Bone marrow (tissue), 2 donors: ENCODE measurements around the gene NDUFA13.

Source experiments
- DNase-seq, 2 donors: peaks; one replicate each; lab custom pipeline; 2025; lab: John Stamatoyannopoulos, UW

The NDUFA13 gene

GRCh38 chr19:19547674-19548336 lies 31.8 kb downstream of the NDUFA13 start:
- DNase-seq, result no peak

DNA sequence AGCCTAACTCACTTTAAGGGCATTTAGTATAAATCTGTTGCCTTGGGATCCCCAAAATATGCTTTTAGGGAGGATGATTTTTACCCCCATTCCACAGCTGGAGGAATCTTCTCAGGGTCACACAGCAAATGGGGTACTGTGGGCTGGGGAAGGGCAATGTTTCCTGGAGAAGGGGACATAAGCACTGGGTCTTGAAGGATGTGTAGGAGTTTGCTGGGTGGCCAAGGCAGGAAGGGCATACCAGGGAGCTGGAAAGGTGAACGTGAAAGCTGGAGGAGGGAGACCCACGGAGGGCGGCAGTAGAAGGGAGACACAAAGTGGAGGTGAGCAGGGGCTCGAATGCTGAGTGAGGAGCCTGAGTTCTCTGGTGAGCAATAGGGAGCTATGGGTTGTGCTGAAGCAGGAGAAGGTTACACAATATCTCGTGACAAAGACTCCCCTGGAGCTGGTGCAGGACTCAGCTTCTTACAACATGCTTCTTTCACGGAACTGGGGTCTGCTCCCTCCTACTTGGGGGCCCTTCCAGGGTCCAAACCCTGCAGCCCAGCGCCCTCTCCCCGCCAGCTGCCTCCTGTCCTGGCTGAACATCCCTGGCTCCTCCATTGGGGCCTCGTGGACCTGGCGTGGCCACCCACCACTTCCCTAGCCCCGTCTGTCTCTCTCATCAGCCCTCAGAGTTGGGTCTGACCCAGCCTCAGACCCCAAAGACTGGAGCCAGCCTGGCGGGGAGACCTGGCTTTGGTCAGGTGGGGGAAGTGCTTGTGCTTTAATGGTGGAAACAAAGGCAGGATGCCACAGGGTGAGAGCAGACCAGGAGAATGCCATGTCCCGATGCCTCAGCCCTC lies 33.1 kb downstream of the NDUFA13 start:
- DNase-seq, result no peak

- no peak for DNase-seq
Measured at GRCh38 chr19:19549804-19550464, 33.9 kb downstream of the NDUFA13 start.

DNA sequence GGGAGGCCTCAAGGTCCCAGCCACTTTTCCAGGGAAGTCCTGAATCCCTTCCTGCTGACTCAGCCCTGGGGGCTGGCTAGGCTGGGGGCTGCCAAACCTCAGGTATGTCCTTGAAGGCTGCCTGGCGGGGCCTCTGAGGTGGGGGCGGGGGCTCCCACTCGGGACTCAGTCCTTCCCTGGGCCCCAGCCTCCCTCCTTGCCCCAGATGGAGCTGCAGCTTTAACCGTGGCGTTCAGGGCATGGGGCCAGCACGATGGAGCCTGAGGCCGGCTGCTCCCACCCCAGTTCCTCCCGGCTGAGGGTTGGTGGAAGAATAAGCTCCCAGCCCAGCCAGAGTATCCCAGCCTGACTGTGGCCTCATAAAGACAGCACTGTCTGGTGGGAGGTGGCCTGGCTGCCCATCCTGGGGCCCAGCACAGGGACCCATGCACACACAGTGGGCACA lies 34.5 kb downstream of the NDUFA13 start:
- DNase-seq, result no peak

DNA sequence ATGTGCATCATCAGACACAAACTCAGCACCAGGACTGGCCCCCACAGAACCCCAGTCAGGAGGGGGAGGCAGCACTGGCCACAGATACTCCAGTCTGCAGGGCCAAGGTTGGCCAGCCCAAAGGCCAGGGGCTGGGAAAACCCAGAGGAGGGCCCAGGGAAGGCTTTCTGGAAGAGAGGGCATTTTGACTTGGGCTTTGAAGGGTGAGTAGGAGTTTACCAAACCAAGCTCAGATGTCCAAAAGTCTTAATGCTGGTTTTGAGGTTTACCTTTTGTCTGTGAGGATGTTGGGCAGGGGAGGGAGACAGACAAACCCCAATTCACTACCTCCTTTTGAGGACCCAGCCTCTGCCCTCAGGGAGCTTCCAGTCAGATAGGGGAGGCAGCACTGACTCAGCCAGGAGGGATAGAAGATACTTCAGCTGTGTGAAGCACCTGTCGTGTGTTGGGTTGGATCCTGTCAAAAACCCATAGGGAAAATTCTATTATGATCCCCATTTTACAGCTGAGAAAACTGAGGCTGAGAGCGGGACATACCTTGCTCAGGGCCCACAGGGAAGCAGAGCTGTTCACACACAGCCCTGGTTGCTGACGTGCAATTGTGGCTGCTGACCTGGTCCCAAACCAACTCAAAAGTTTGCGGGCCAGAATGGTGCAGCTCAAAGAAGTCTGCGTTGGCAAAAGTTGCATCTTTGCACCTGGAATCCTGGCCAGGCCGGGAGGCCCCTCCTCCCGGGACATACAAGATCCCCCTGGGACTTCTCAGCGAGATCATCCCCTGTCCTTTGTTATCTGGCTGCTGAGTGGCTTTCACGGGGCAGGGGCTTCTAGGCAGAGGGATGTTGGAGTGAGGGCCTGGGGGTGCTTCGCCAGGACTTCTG lies 35.2 kb downstream of the NDUFA13 start:
- no peak for DNase-seq

- DNase-seq, result no peak
Measured at GRCh38 chr19:19551853-19552192, 35.8 kb downstream of the NDUFA13 start.

GRCh38 chr19:19552798-19553197 lies 36.8 kb downstream of the NDUFA13 start:
- no peak for DNase-seq

GRCh38 chr19:19553670-19554069 lies 37.6 kb downstream of the NDUFA13 start:
- DNase-seq, result no peak

GRCh38 chr19:19554074-19555023 lies 38.3 kb downstream of the NDUFA13 start:
- peak in 1 of 2 donors; percentile 14 for DNase-seq

GRCh38 chr19:19558055-19558454 lies 42.0 kb downstream of the NDUFA13 start:
- no peak for DNase-seq

DNA sequence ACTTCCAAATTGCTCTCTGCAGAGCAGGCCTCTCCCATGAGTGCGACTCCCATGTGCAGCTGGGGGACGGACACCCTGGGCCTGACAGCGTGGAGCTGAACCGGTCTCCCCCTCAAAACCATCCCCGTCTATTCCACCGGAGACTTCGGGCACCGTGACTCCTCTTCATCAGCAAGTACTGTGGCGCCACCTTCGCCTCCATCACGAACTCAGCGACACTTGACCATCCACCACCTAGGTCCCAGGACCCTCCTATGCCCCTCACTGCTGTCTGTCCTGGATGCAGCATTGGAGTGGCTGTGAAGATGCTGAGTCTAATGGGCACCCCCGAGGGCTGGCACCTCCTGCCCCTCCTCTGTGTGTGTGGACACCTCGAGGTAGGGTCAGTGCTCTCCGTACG lies 42.6 kb downstream of the NDUFA13 start:
- DNase-seq, result no peak

DNA sequence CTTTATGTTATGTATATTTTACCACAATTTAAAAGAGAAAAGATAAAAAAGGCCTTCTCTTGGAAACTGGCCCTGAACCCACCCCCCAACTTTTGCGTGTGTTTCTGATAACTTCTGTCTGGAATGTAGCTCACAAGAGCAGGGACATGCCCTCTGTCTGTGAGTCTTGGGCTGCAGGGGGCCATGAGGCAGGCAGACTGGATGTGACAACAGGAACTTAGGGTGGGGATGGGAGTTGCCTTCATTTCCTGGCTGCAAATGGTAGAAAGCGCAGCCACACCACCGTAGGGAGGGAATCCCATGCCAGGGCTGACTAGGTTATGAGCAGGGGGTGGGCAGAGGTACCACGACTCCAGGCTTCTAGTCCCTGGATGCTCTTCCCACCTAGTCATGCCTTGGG lies 43.9 kb downstream of the NDUFA13 start:
- no peak for DNase-seq

- DNase-seq, result no peak
Measured at GRCh38 chr19:19561946-19562664, 46.1 kb downstream of the NDUFA13 start.

- DNase-seq, result no peak
Measured at GRCh38 chr19:19562665-19563347, 46.8 kb downstream of the NDUFA13 start.

DNA sequence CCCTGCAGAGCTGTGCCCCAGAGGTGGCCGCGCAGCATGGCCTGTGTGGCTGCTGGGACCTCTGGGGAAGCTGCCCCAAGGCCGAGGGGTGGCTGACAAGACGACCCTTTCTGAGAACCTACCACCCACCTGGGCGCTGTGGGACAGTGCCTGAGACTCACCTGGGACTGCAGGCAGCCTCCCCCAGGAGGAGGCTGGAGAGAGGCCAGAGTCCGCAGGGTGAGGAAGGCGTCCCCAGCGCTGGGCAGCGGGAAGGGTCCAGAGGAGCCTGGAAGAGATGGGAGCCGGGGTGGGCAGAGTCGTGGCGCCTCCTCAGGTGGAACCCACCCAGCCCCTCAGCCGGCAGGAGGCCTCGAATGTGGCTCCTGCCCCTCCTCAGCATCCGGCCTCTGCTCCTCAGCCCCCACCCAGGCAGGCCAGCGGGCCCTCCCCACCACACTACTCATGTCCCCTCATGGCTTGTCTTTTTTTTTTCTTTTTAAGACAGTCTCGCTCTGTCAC lies 47.4 kb downstream of the NDUFA13 start:
- DNase-seq, result no peak

DNA sequence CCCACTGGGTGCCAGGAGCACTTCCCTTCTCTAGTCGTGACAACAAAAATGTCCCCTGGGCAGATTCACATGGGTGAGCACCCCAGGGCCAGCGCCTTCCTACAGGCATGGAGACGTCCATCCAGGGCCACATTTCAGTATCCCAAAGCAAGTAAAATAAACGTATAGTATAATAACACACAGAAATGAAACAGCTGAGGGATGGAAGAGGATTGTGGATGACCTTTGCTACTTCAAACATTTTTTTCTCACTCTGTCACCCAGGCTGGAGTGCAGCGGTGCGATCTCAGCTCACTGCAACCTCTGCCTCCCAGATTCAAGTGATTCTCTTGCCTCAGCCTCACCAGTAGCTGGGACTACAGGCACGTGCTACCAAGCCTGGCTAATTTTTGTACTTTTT lies 50.3 kb downstream of the NDUFA13 start:
- DNase-seq, result no peak

- DNase-seq, result no peak
Measured at GRCh38 chr19:19567391-19567790, 51.4 kb downstream of the NDUFA13 start.

GRCh38 chr19:19568802-19569756 lies 53.1 kb downstream of the NDUFA13 start:
- no peak for DNase-seq
